HepG2 (cell line): ENCODE data around the gene NOC2L. TPM values are rescaled to one million over a fixed set of nuclear protein-coding genes. Genes with fewer than 3 reads are reported as not detected.

Experiments used
- BRF2 ChIP-seq: sonication (generic); formaldehyde crosslinking; IDR thresholded peaks from 2 replicates; pipeline ENCODE4 v1.8.1; 2022; ENCODE audit warnings: mild to moderate bottlenecking, missing genetic modification reagents
- CHD4 ChIP-seq: fragments of 200-600 bp; sonication (generic); IDR thresholded peaks from 2 replicates; pipeline ENCODE4 v1.7.0; 2017; ENCODE audit warnings: mild to moderate bottlenecking, low read length, borderline replicate concordance
- HOXD1 ChIP-seq: sonication (generic); formaldehyde crosslinking; IDR thresholded peaks from 2 replicates; pipeline ENCODE4 v1.5.0; 2020; ENCODE audit warnings: missing genetic modification reagents
- IKZF5 ChIP-seq: IDR thresholded peaks from 2 replicates; pipeline ENCODE4 v1.6.1; 2018; ENCODE audit warnings: missing genetic modification reagents, mild to moderate bottlenecking, missing compliant biosample characterization
- MAX ChIP-seq: IDR thresholded peaks from 2 replicates; pipeline ENCODE4 v1.6.1; 2012; ENCODE audit warnings: inconsistent platforms
- MYNN ChIP-seq: sonication (generic); formaldehyde crosslinking; IDR thresholded peaks from 2 replicates; pipeline ENCODE4 v1.4.0; 2020; ENCODE audit warnings: mild to moderate bottlenecking, low read depth, missing genetic modification reagents
- PAXIP1 ChIP-seq: sonication (generic); formaldehyde crosslinking; conservative IDR thresholded peaks from 2 replicates; pipeline ENCODE4 v1.4.0; 2020; ENCODE audit warnings: mild to moderate bottlenecking, missing genetic modification reagents, moderate library complexity
- PREB ChIP-seq: sonication (generic); formaldehyde crosslinking; IDR thresholded peaks from 2 replicates; pipeline ENCODE4 v1.4.0; 2020; ENCODE audit warnings: missing genetic modification reagents
- RBAK ChIP-seq: sonication (generic); formaldehyde crosslinking; IDR thresholded peaks from 2 replicates; pipeline ENCODE4 v1.5.1; 2020; ENCODE audit warnings: mild to moderate bottlenecking, missing genetic modification reagents
- SP5 ChIP-seq: IDR thresholded peaks from 2 replicates; pipeline ENCODE4 v1.6.1; 2016; ENCODE audit warnings: low read depth, borderline replicate concordance
- SRY ChIP-seq: sonication (generic); formaldehyde crosslinking; IDR thresholded peaks from 2 replicates; pipeline ENCODE4 v1.8.0; 2022; ENCODE audit warnings: mild to moderate bottlenecking, missing genetic modification reagents
- ZNF441 ChIP-seq: sonication (generic); formaldehyde crosslinking; IDR thresholded peaks from 2 replicates; pipeline ENCODE4 v1.7.0; 2021; ENCODE audit warnings: missing genetic modification reagents, borderline replicate concordance
- ZNF546 ChIP-seq: sonication (generic); formaldehyde crosslinking; conservative IDR thresholded peaks from 2 replicates; pipeline ENCODE4 v1.8.1; 2023; ENCODE audit warnings: mild to moderate bottlenecking, missing genetic modification reagents
- ZNF569 ChIP-seq: sonication (generic); formaldehyde crosslinking; IDR thresholded peaks from 2 replicates; pipeline ENCODE4 v1.5.0; 2020; ENCODE audit warnings: mild to moderate bottlenecking, missing genetic modification reagents, moderate library complexity, borderline replicate concordance
- ZNF83 ChIP-seq: sonication (generic); formaldehyde crosslinking; IDR thresholded peaks from 2 replicates; pipeline ENCODE4 v1.4.0; 2020; ENCODE audit warnings: missing genetic modification reagents, mild to moderate bottlenecking, borderline replicate concordance
- polyA plus RNA-seq, 8 experiments: library from polyadenylated mRNA; depleted of rRNA in 3 of 8; stranded (reverse) in 7 of 8; unstranded in 1 of 8; fragments of >200 nt; fragmentation: Illumina TruSeq in 4 of 8; extraction: Trizol in 4 of 8; gene quantifications; 2 replicates each; pipeline versions ENCODE4 v1.2.1 to v1.2.3, GENCODE V29; 2011 to 2016; ENCODE audit warnings: low read depth in 4 of 8, missing spikeins in 1 of 8, mixed read lengths in 1 of 8; ENCODE audit not compliant: insufficient read depth in 1 of 8
- total RNA-seq, 5 experiments: library from RNA; depleted of rRNA; stranded (reverse); fragments of >200 nt; fragmentation: Illumina TruSeq; extraction: Trizol; gene quantifications; 2 replicates each; pipeline ENCODE4 v1.2.3, GENCODE V29; 2016; ENCODE audit warnings: low read depth in 1 of 5

NOC2L gene
- total and polyA plus RNA-seq, 2 of the 13 experiments (the other 11 are each of a cell fraction or from before 2014, with no cell fraction given): 32.0 to 103 TPM

GRCh38 chr1:973459-974292, 14.6 kb upstream of the NOC2L start (continued):
- TF ChIP-seq MAX: no peak
- TF ChIP-seq PAXIP1: no peak
- no peak for TF ChIP-seq SRY (CRISPR knock-in tag)
- TF ChIP-seq ZNF441: no peak
- no peak for TF ChIP-seq MYNN
- TF ChIP-seq PREB (CRISPR knock-in tag): no peak
- TF ChIP-seq ZNF569 (CRISPR knock-in tag): no peak
- no peak for TF ChIP-seq BRF2 (CRISPR knock-in tag)
- no peak for TF ChIP-seq RBAK
- TF ChIP-seq ZNF83: no peak
- no peak for TF ChIP-seq CHD4
- TF ChIP-seq IKZF5 (CRISPR knock-in tag): no peak
- no peak for TF ChIP-seq HOXD1 (CRISPR knock-in tag)
- TF ChIP-seq ZNF546 (CRISPR knock-in tag): no peak
- no peak for TF ChIP-seq SP5
- TF ChIP-seq, all 625 proteins: peak for 0
